HEK293 (cell line): ENCODE measurements around the gene BEND7.

Source experiments
- CTCF ChIA-PET: fragments of 350-600 bp; formaldehyde crosslinking; extraction: SDS; loops from one replicate; lab custom pipeline; 2021; ENCODE audit warnings: antibody characterized with exemption; lab: Yijun Ruan, JAX
- POLR2A ChIA-PET: fragments of 300-600 bp; formaldehyde crosslinking; extraction: SDS; loops from one replicate; lab custom pipeline; 2020; ENCODE audit warnings: antibody characterized with exemption, inconsistent platforms; lab: Yijun Ruan, JAX
- H3K27ac ChIP-seq: fragments of 200-500 bp; sonication (Bioruptor generic); 2 replicates; pipeline ENCODE4 v1.5.1; 2014; ENCODE audit warnings: low read depth, low read length, control low read depth, inconsistent platforms; ENCODE audit errors: extremely low read depth
- H3K36me3 ChIP-seq, 2 experiments: fragments of 200-500 bp in 1 of 2; sonication (Bioruptor generic) in 1 of 2; 1 replicate in 1 of 2; 2 replicates in 1 of 2; pipeline ENCODE4 v1.5.1; 2014 to 2017; ENCODE audit warnings: inconsistent platforms in 2 of 2, low read length in 2 of 2; ENCODE audit not compliant: control insufficient read depth in 2 of 2, insufficient read depth in 1 of 2
- H3K4me1 ChIP-seq: fragments of 200-500 bp; sonication (Bioruptor generic); 2 replicates; pipeline ENCODE4 v1.5.1; 2014; ENCODE audit warnings: mild to moderate bottlenecking, low read length, inconsistent platforms; ENCODE audit not compliant: control insufficient read depth, insufficient read depth
- H3K4me3 ChIP-seq: 2 replicates; pipeline ENCODE4 v1.5.1; 2011; ENCODE audit warnings: low read depth, mild to moderate bottlenecking, control low read depth, low read length, moderate library complexity
- H3K9me3 ChIP-seq: fragments of 200-500 bp; sonication (Bioruptor generic); 2 replicates; pipeline ENCODE4 v1.5.1; 2014; ENCODE audit warnings: low read depth, low read length, inconsistent platforms; ENCODE audit not compliant: control insufficient read depth, insufficient read depth
- IKZF3 ChIP-seq: fragments of 450-650 bp; IDR thresholded peaks from 2 replicates; pipeline ENCODE4 v1.5.0; 2018; ENCODE audit warnings: missing biosample characterization, mild to moderate bottlenecking, missing genetic modification characterization, moderate library complexity
- KLF9 ChIP-seq: fragments of 450-650 bp; formaldehyde crosslinking; IDR thresholded peaks from 2 replicates; pipeline ENCODE4 v1.5.1; 2016; ENCODE audit warnings: missing biosample characterization, missing genetic modification characterization, low read depth
- MZF1 ChIP-seq: fragments of 450-650 bp; formaldehyde crosslinking; IDR thresholded peaks from 2 replicates; pipeline ENCODE4 v1.5.1; 2017; ENCODE audit warnings: missing biosample characterization, missing genetic modification characterization, borderline replicate concordance
- OSR2 ChIP-seq: fragments of 450-650 bp; formaldehyde crosslinking; IDR thresholded peaks from 2 replicates; pipeline ENCODE4 v1.5.1; 2016; ENCODE audit warnings: missing biosample characterization, missing genetic modification characterization
- PRDM1 ChIP-seq: fragments of 450-650 bp; formaldehyde crosslinking; IDR thresholded peaks from 2 replicates; pipeline ENCODE4; 2016; ENCODE audit warnings: missing biosample characterization, missing genetic modification characterization
- SCRT1 ChIP-seq: fragments of 450-650 bp; formaldehyde crosslinking; IDR thresholded peaks from 2 replicates; pipeline ENCODE4 v1.5.1; 2016; ENCODE audit warnings: missing biosample characterization, missing genetic modification characterization, borderline replicate concordance
- SCRT2 ChIP-seq: fragments of 450-650 bp; formaldehyde crosslinking; IDR thresholded peaks from 2 replicates; pipeline ENCODE4 v1.5.1; 2016; ENCODE audit warnings: missing biosample characterization, missing genetic modification characterization
- SP7 ChIP-seq: fragments of 450-650 bp; formaldehyde crosslinking; IDR thresholded peaks from 2 replicates; pipeline ENCODE4 v1.5.1; 2016; ENCODE audit warnings: missing biosample characterization, missing genetic modification characterization
- ZBTB17 ChIP-seq: fragments of 450-650 bp; formaldehyde crosslinking; IDR thresholded peaks from 2 replicates; pipeline ENCODE4 v1.5.1; 2016; ENCODE audit warnings: missing biosample characterization, missing genetic modification characterization
- ZBTB20 ChIP-seq: fragments of 450-650 bp; formaldehyde crosslinking; IDR thresholded peaks from 2 replicates; pipeline ENCODE4 v1.5.1; 2016; ENCODE audit warnings: missing biosample characterization, missing genetic modification characterization
- ZBTB48 ChIP-seq: fragments of 450-650 bp; formaldehyde crosslinking; IDR thresholded peaks from 2 replicates; pipeline ENCODE4 v1.5.1; 2016; ENCODE audit warnings: missing biosample characterization, missing genetic modification characterization
- ZBTB7A ChIP-seq: fragments of 450-650 bp; formaldehyde crosslinking; IDR thresholded peaks from 2 replicates; pipeline ENCODE4 v1.5.1; 2016; ENCODE audit warnings: low read depth, missing biosample characterization, missing genetic modification characterization
- ZNF133 ChIP-seq: fragments of 450-650 bp; formaldehyde crosslinking; IDR thresholded peaks from 2 replicates; pipeline ENCODE4 v1.5.1; 2016; ENCODE audit warnings: missing biosample characterization, missing genetic modification characterization
- ZNF174 ChIP-seq: fragments of 450-650 bp; formaldehyde crosslinking; IDR thresholded peaks from 2 replicates; pipeline ENCODE4 v1.5.0; 2017; ENCODE audit warnings: missing biosample characterization, mild to moderate bottlenecking, missing genetic modification characterization
- ZNF184 ChIP-seq: fragments of 450-650 bp; IDR thresholded peaks from 2 replicates; pipeline ENCODE4 v1.5.1; 2018; ENCODE audit warnings: missing biosample characterization, mild to moderate bottlenecking, missing genetic modification characterization
- ZNF2 ChIP-seq: fragments of 450-650 bp; formaldehyde crosslinking; IDR thresholded peaks from 2 replicates; pipeline ENCODE4 v1.5.1; 2016; ENCODE audit warnings: missing biosample characterization, missing genetic modification characterization
- ZNF202 ChIP-seq: fragments of 450-650 bp; formaldehyde crosslinking; IDR thresholded peaks from 2 replicates; pipeline ENCODE4 v1.5.1; 2016; ENCODE audit warnings: missing biosample characterization, missing genetic modification characterization, borderline replicate concordance
- ZNF248 ChIP-seq: fragments of 450-650 bp; formaldehyde crosslinking; IDR thresholded peaks from 2 replicates; pipeline ENCODE4 v1.5.1; 2017; ENCODE audit warnings: missing biosample characterization, missing genetic modification characterization
- ZNF266 ChIP-seq: fragments of 450-650 bp; formaldehyde crosslinking; IDR thresholded peaks from 2 replicates; pipeline ENCODE4 v1.5.1; 2016; ENCODE audit warnings: missing biosample characterization, missing genetic modification characterization, low read depth
- ZNF274 ChIP-seq, 2 experiments: fragments of 200-500 bp in 1 of 2; fragments of 450-650 bp in 1 of 2; sonication (Bioruptor generic) in 1 of 2; formaldehyde crosslinking in 1 of 2; IDR thresholded peaks; 2 replicates each; pipeline versions ENCODE4 v1.5.1 to v1.6.1; 2014 to 2016; ENCODE audit warnings: borderline replicate concordance in 1 of 2, inconsistent platforms in 1 of 2, low read length in 1 of 2, missing biosample characterization in 1 of 2, missing genetic modification characterization in 1 of 2
- ZNF311 ChIP-seq: fragments of 450-650 bp; formaldehyde crosslinking; IDR thresholded peaks from 2 replicates; pipeline ENCODE4 v1.5.1; 2017; ENCODE audit warnings: missing biosample characterization, missing genetic modification characterization, borderline replicate concordance
- ZNF404 ChIP-seq: fragments of 450-650 bp; formaldehyde crosslinking; IDR thresholded peaks from 2 replicates; pipeline ENCODE4 v1.5.1; 2017; ENCODE audit warnings: missing biosample characterization, missing genetic modification characterization
- ZNF510 ChIP-seq: fragments of 450-650 bp; formaldehyde crosslinking; IDR thresholded peaks from 2 replicates; pipeline ENCODE4 v1.5.1; 2018; ENCODE audit warnings: mild to moderate bottlenecking, missing genetic modification characterization, missing biosample characterization; ENCODE audit not compliant: insufficient replicate concordance
- ZNF549 ChIP-seq: fragments of 450-650 bp; IDR thresholded peaks from 2 replicates; pipeline ENCODE4 v1.5.1; 2018; ENCODE audit warnings: missing biosample characterization, missing genetic modification characterization, mild to moderate bottlenecking, inconsistent platforms, moderate library complexity
- ZNF571 ChIP-seq: fragments of 450-650 bp; formaldehyde crosslinking; IDR thresholded peaks from 2 replicates; pipeline ENCODE4 v1.5.0; 2017; ENCODE audit warnings: missing biosample characterization, missing genetic modification characterization
- ZNF596 ChIP-seq: fragments of 450-650 bp; IDR thresholded peaks from 2 replicates; pipeline ENCODE4 v1.5.0; 2018; ENCODE audit warnings: missing biosample characterization, mild to moderate bottlenecking, missing genetic modification characterization, moderate library complexity
- ZNF670 ChIP-seq: fragments of 450-650 bp; formaldehyde crosslinking; IDR thresholded peaks from 2 replicates; pipeline ENCODE4 v1.5.1; 2016; ENCODE audit warnings: missing biosample characterization, missing genetic modification characterization, low read depth
- ZNF777 ChIP-seq: fragments of 450-650 bp; formaldehyde crosslinking; IDR thresholded peaks from 2 replicates; pipeline ENCODE4 v1.5.1; 2017; ENCODE audit warnings: missing biosample characterization, missing genetic modification characterization, borderline replicate concordance
- ZNF785 ChIP-seq: fragments of 450-650 bp; formaldehyde crosslinking; IDR thresholded peaks from 2 replicates; pipeline ENCODE4 v1.5.1; 2016; ENCODE audit warnings: missing biosample characterization, missing genetic modification characterization
- TF ChIP-seq, protein P1 (sequence below): fragments of 450-650 bp; formaldehyde crosslinking; IDR thresholded peaks from 2 replicates; pipeline ENCODE4 v1.5.1; 2016; ENCODE audit warnings: missing biosample characterization, missing genetic modification characterization, borderline replicate concordance
- TF ChIP-seq, protein P2 (sequence below): fragments of 450-650 bp; formaldehyde crosslinking; IDR thresholded peaks from 2 replicates; pipeline ENCODE4 v1.5.1; 2017; ENCODE audit warnings: missing biosample characterization, missing genetic modification characterization
- TF ChIP-seq, protein P3 (sequence below): fragments of 450-650 bp; formaldehyde crosslinking; IDR thresholded peaks from 2 replicates; pipeline ENCODE4 v1.5.1; 2016; ENCODE audit warnings: missing biosample characterization, missing genetic modification characterization

The BEND7 gene

DNA sequence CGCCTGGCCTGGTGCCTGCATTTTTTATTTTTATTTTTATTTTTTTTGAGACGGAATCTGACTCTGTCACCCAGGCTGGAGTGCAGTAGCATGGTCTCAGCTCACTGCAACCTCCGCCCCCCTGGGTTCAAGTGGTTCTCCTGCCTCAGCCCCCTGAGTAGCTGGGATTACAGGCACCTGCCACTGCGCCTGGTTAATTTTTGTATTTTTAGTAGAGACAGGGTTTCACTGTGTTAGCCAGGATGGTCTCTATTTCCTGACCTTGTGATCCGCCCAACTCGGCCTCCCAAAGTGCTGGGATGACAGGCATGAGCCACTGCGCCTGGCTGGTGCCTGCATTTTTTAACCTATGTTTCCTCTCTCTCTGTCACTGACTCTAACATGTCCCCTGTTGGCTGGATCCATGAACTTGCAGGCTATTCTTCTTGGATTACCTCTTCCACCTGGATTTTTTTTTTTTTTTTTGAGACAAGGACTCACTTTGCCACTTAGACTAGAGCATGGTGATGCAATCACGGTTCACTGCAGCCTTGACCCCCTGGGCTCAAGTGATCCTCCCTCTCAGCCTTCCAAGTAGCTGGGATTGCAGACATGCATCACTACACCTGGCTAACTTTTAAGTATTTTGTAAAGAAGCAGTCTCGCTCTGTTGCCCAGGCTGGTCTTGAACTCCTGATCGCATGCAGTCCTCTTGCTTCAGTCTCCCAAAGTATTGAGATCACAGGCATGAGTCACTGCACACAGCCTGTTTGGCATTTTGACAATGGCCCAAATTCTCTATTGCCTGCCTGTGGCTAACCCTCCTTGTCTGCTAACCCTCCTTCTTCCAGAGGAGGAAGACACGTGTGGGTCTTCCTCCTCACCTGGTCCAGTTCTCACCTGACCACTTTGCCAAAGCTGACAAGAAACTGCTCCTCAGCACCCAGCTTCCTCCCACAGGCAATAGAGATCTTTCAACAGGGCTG, 34.9 kb upstream of the BEND7 start (continued):
- TF ChIP-seq, protein P1, sequence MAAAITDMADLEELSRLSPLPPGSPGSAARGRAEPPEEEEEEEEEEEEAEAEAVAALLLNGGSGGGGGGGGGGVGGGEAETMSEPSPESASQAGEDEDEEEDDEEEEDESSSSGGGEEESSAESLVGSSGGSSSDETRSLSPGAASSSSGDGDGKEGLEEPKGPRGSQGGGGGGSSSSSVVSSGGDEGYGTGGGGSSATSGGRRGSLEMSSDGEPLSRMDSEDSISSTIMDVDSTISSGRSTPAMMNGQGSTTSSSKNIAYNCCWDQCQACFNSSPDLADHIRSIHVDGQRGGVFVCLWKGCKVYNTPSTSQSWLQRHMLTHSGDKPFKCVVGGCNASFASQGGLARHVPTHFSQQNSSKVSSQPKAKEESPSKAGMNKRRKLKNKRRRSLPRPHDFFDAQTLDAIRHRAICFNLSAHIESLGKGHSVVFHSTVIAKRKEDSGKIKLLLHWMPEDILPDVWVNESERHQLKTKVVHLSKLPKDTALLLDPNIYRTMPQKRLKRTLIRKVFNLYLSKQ (tag by site-specific recombination) = no peak
- TF ChIP-seq ZNF785 (tag by site-specific recombination) = no peak
- TF ChIP-seq SCRT1 (tag by site-specific recombination) = no peak
- TF ChIP-seq ZNF571 (tag by site-specific recombination) = no peak

DNA sequence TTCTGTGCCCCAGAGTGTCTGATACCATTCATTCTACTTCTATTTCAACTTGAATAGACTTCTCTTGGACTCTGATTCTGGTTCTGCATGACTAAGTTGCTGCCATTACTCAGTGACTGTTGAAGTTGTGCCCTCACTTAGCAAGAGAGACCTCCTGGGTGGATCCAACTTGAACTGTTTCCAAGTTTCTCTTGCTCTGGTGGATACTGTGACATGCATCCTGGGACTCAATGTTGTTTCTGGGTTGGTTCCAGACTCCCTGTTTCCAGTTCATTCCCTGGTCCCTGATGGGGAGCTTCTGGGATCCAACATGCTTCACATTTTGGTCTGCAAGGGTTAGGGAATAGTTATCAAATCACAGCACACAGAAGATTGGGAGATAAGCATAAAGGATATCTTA, 31.8 kb upstream of the BEND7 start:
- H3K4me1 ChIP-seq = no peaks in the 10 kb centered on the region; the same call in 1 of the 2 replicates
- H3K27ac ChIP-seq = no peak overlapping the region
- H3K4me3 ChIP-seq = no peak overlapping the region
- ChIA-PET CTCF (interaction anchor here (0.7 to 1.4 kb wide), 2 partner anchors 90 to 189 kb away, joined by 3 to 7 read pairs; no protein-coding TSS in a partner anchor), POLR2A (interaction anchor here (0.7 kb wide), 1 partner anchor 24 kb away, joined by 3 read pairs; no protein-coding TSS in a partner anchor)
- H3K36me3 ChIP-seq = no peaks in the 10 kb centered on the region
- H3K9me3 ChIP-seq = no peaks in the 10 kb centered on the region
- TF ChIP-seq ZNF2 (tag by site-specific recombination) (no peak), ZBTB20 (tag by site-specific recombination) (no peak), ZNF133 (tag by site-specific recombination) (no peak), PRDM1 (no peak), ZBTB7A (no peak), ZNF670 (no peak), ZNF248 (tag by site-specific recombination) (no peak), ZNF510 (no peak), ZNF404 (no peak), ZNF549 (tag by site-specific recombination) (no peak), MZF1 (tag by site-specific recombination) (peak; percentile 90; the same call in 1 of the 2 replicates), ZNF274 (IDR thresholded peaks at IDR 0.05; ENCODE audit: low read length) (no peak), ZNF274 (tag by site-specific recombination; IDR thresholded peaks at IDR 0.05; ENCODE audit: borderline replicate concordance) (no peak), ZNF266 (tag by site-specific recombination) (no peak), ZNF777 (tag by site-specific recombination) (no peak), ZBTB48 (peak; percentile 48), ZNF202 (tag by site-specific recombination) (no peak), ZNF174 (tag by site-specific recombination) (no peak), ZNF596 (tag by site-specific recombination) (0 out of 2 replicates have a peak, but pooled peaks have one; percentile 19), ZBTB17 (tag by site-specific recombination) (peak; percentile 60; the same call in 1 of the 2 replicates), ZNF184 (tag by site-specific recombination) (no peak; the same call in 1 of the 2 replicates), OSR2 (peak; percentile 56; the same call in 1 of the 2 replicates), IKZF3 (tag by site-specific recombination) (no peak), KLF9 (tag by site-specific recombination) (no peak), ZNF311 (no peak), SCRT2 (no peak), SP7 (tag by site-specific recombination) (no peak)
- TF ChIP-seq, protein P2, sequence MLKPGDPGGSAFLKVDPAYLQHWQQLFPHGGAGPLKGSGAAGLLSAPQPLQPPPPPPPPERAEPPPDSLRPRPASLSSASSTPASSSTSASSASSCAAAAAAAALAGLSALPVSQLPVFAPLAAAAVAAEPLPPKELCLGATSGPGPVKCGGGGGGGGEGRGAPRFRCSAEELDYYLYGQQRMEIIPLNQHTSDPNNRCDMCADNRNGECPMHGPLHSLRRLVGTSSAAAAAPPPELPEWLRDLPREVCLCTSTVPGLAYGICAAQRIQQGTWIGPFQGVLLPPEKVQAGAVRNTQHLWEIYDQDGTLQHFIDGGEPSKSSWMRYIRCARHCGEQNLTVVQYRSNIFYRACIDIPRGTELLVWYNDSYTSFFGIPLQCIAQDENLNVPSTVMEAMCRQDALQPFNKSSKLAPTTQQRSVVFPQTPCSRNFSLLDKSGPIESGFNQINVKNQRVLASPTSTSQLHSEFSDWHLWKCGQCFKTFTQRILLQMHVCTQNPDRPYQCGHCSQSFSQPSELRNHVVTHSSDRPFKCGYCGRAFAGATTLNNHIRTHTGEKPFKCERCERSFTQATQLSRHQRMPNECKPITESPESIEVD (tag by site-specific recombination) = no peak
- TF ChIP-seq, protein P3, sequence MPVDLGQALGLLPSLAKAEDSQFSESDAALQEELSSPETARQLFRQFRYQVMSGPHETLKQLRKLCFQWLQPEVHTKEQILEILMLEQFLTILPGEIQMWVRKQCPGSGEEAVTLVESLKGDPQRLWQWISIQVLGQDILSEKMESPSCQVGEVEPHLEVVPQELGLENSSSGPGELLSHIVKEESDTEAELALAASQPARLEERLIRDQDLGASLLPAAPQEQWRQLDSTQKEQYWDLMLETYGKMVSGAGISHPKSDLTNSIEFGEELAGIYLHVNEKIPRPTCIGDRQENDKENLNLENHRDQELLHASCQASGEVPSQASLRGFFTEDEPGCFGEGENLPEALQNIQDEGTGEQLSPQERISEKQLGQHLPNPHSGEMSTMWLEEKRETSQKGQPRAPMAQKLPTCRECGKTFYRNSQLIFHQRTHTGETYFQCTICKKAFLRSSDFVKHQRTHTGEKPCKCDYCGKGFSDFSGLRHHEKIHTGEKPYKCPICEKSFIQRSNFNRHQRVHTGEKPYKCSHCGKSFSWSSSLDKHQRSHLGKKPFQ (tag by site-specific recombination) = 0 out of 2 replicates have a peak, but pooled peaks have one; percentile 13
